Lung (tissue), 12 donors: ENCODE data around the gene SHFL. TPM values are rescaled to one million over a fixed set of nuclear protein-coding genes. Genes with fewer than 3 reads are reported as not detected.

ENCODE experiments used
- ATAC-seq: fragments of 200-7000 bp; cut with Tn5 transposase; one replicate; pipeline ENCODE4 v1.9.1; 2020; ENCODE audit warnings: moderate number of reproducible peaks; ENCODE audit not compliant: insufficient read depth, low FRiP score
- DNase-seq, 3 donors: peaks; one replicate each; pipeline ENCODE4 v3.0.0-alpha.2; 2013 to 2017
- H3K27ac ChIP-seq, 2 donors: one replicate each; pipeline ENCODE4 v1.5.1; 2013; ENCODE audit warnings: mild to moderate bottlenecking in 2 of 2, moderate library complexity in 2 of 2, control low read depth in 1 of 2, inconsistent platforms in 1 of 2, low read depth in 1 of 2, low read length in 1 of 2
- H3K27me3 ChIP-seq, 3 donors: one replicate each; pipeline ENCODE4 v1.5.1; 2013; ENCODE audit warnings: low read length in 2 of 3; ENCODE audit not compliant: control insufficient read depth in 3 of 3, insufficient read depth in 3 of 3
- H3K36me3 ChIP-seq, 4 donors: one replicate each; pipeline ENCODE4 v1.5.1; 2013; ENCODE audit warnings: low read length in 4 of 4, mild to moderate bottlenecking in 1 of 4, moderate library complexity in 1 of 4; ENCODE audit not compliant: control insufficient read depth in 4 of 4, insufficient read depth in 4 of 4
- H3K4me1 ChIP-seq, 5 donors: one replicate each; pipeline ENCODE4 v1.5.1; 2013; ENCODE audit warnings: low read length in 5 of 5, mild to moderate bottlenecking in 2 of 5, moderate library complexity in 1 of 5; ENCODE audit not compliant: control insufficient read depth in 5 of 5, insufficient read depth in 5 of 5
- H3K4me3 ChIP-seq: one replicate; pipeline ENCODE4 v1.5.1; 2013; ENCODE audit warnings: mild to moderate bottlenecking, control low read depth, moderate library complexity
- H3K9ac ChIP-seq, 2 donors: one replicate each; pipeline ENCODE4 v1.5.1; 2013; ENCODE audit warnings: low read length in 2 of 2, control low read depth in 1 of 2; ENCODE audit not compliant: insufficient read depth in 1 of 2
- H3K9me3 ChIP-seq, 4 donors: one replicate each; pipeline ENCODE4 v1.5.1; 2013; ENCODE audit warnings: low read length in 3 of 4, mild to moderate bottlenecking in 1 of 4, moderate library complexity in 1 of 4; ENCODE audit not compliant: control insufficient read depth in 4 of 4, insufficient read depth in 3 of 4
- CTCF ChIP-seq: IDR thresholded peaks from 2 replicates; pipeline ENCODE4 v1.5.1; 2012; ENCODE audit warnings: mild to moderate bottlenecking; ENCODE audit errors: control extremely low read depth, extremely low read depth
- WGBS, 2 donors: extraction: QIAGEN DNeasy Blood & Tissue Kit; methylation state at CpG; one replicate each; pipeline ENCODE4 v1.1.7; 2013; 5-methylcytosine and 5-hydroxymethylcytosine counted together
- polyA plus RNA-seq, 2 donors: library from polyadenylated mRNA; stranded (reverse); fragments of 200-250 nt; gene quantifications; one replicate each; pipeline ENCODE4 v1.2.1, GENCODE V29; 2013
- total RNA-seq, 2 donors: library from RNA; depleted of rRNA in 1 of 2; stranded (reverse); fragments of >200 nt in 1 of 2; gene quantifications; one replicate each; pipeline ENCODE4 v1.2.1, GENCODE V29; 2014 to 2021
- donor health status: control.
- donor health status: control.
- donor health status: Bipolar disorder and iron deficiency.
- donor health status: healthy.
- donor health status: DM: yes; HTN: yes; CAD: no.

Gene SHFL
- total and polyA plus RNA-seq, 4 donors, result 21.2 to 43.5 (median 33.3) TPM

- no peak overlapping the region for H3K4me3 ChIP-seq
- H3K9ac ChIP-seq, result no peak overlapping the region
- H3K36me3 ChIP-seq, result no peaks in the 10 kb centered on the region
- no peaks in the 10 kb centered on the region for H3K4me1 ChIP-seq
- ATAC-seq (no peak), DNase-seq (no peak)
- H3K27ac ChIP-seq, result no peak overlapping the region
- 50 to 61% methylated on average over 4 of the region's 4 CpGs for WGBS, 2 donors
- H3K9me3 ChIP-seq, result peaks cover 0 to 2% (median 0%) of the 10 kb centered on the region in 4 donors
- peaks cover 0 to 3% (median 0%) of the 10 kb centered on the region in 3 donors for H3K27me3 ChIP-seq
- TF ChIP-seq CTCF, result no peak
Measured at GRCh38 chr19:10068205-10068604, 17.9 kb upstream of the SHFL start.

GRCh38 chr19:10069046-10069445 is 17.1 kb upstream of the SHFL start:
- no peak overlapping the region for H3K9ac ChIP-seq
- H3K27ac ChIP-seq, result no peak overlapping the region
- 78 to 83% methylated on average over 6 of the region's 6 CpGs for WGBS, 2 donors
- no peak for ATAC-seq
- no peak for DNase-seq
- no peak overlapping the region for H3K4me3 ChIP-seq
- peaks cover 0 to 6% (median under 1%) of the 10 kb centered on the region in 4 donors for H3K9me3 ChIP-seq
- no peak for TF ChIP-seq CTCF
- H3K4me1 ChIP-seq, result no peaks in the 10 kb centered on the region
- H3K36me3 ChIP-seq, result no peaks in the 10 kb centered on the region
- H3K27me3 ChIP-seq, result peaks cover 0 to 3% (median 0%) of the 10 kb centered on the region in 3 donors

GRCh38 chr19:10070730-10071446 is 15.2 kb upstream of the SHFL start:
- 73 to 76% methylated on average over 22 of the region's 22 CpGs for WGBS, 2 donors
- peaks cover 0 to under 1% (median 0%) of the 10 kb centered on the region in 3 donors for H3K27me3 ChIP-seq
- no peak overlapping the region for H3K27ac ChIP-seq
- DNase-seq, result no peak
- no peak for ATAC-seq
- H3K4me1 ChIP-seq, result no peaks in the 10 kb centered on the region
- H3K4me3 ChIP-seq, result no peak overlapping the region
- no peaks in the 10 kb centered on the region for H3K36me3 ChIP-seq
- H3K9ac ChIP-seq, result no peak overlapping the region
- peaks cover 0 to 6% (median 2%) of the 10 kb centered on the region in 4 donors for H3K9me3 ChIP-seq
- no peak for TF ChIP-seq CTCF
